Measurements from ENCODE around the gene FAM131A. TPM values are rescaled to one million over a fixed set of nuclear protein-coding genes. Genes with fewer than 3 reads are reported as not detected.
A peak's percentile ranks its signal among the peaks of the same experiment; 100 is the strongest.

The FAM131A gene
- total RNA-seq, 2 experiments from 2014 or later, result 3.7 to 3.8 TPM

DNA sequence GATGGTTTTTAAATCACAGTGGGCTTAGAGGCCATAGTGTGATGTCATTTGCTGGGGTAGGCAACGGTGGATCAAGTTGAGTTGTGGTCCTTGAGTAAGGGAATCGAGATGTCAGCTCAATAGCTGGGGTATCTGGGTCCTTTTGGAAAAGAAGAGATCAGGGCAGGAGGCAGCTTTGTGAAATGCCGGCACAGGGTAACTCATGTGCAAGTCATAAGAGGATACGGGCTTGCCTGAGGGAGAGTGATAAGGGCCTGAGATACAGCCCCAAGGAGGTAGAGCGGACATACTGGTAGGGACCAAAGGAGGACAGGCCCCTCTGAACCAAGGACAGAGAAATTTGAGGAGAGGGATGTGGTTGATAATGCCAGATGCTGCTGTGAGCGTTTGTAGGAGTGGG, 4.2 kb upstream of the FAM131A start:
- ChIA-PET CTCF (ENCODE audit: unreplicated experiment) (no interaction called here), POLR2A (no interaction called here)
- Histone ChIP-seq H3K4me2 (ENCODE audit: low read length) (no peak overlapping the region), H3K36me3 (ENCODE audit: insufficient read depth, low read length) (peaks cover 73% of the 10 kb centered on the region), H3K9me3 (ENCODE audit: low read length) (no peaks in the 10 kb centered on the region), H3K79me2 (ENCODE audit: insufficient read depth, low read depth, low read length) (no peaks in the 10 kb centered on the region), H3K27ac (ENCODE audit: low read depth, low read length, poor library complexity, severe bottlenecking) (no peak overlapping the region), H4K20me1 (ENCODE audit: insufficient read depth, low read length) (peaks cover 4% of the 10 kb centered on the region; the same call in 1 of the 2 replicates), H3K4me1 (ENCODE audit: insufficient read depth, low read length, poor library complexity, severe bottlenecking) (peaks cover 8% of the 10 kb centered on the region), H3K9me2 (ENCODE audit: insufficient read depth, low read length) (no peaks in the 10 kb centered on the region), H3K4me3 (ENCODE audit: low read depth, low read length, poor library complexity, severe bottlenecking) (no peak overlapping the region), H2AFZ (ENCODE audit: low read length) (no peak overlapping the region)
- TF ChIP-seq CTCF (conservative IDR thresholded peaks at IDR 0.05; ENCODE audit: low read length) (no peak), EZH2phosphoT487 (IDR thresholded peaks at IDR 0.05; ENCODE audit: borderline replicate concordance, low read depth, low read length) (no peak)
- intact Hi-C loops (cut with micrococcal nuclease; ENCODE audit: unreplicated experiment), result no loop called here
- TSS peak; percentile 23 for BruUV-seq (replicated peaks)
- no peak for DNase-seq (ENCODE audit: low spot score)

DNA sequence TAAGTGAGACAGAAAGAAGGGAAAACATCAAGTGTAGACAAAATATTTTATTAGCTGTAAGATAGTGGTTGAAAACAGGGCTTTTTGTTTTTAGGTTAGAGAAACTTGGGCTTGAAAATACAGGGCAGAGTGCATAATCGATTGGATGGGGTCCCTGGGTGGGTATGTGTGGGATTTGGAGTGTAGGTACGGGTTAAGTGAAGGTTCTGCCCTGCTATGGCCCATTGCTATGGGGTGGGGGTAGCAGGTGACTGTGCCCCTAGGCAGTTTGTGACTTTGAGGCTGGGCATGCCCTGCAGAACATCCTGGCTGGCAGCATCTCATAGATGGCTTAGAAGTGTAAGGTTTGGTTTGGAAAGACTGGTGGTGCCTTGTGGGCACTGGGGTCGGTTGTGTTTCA, 3.7 kb upstream of the FAM131A start:
- no peak for TF ChIP-seq CTCF (conservative IDR thresholded peaks at IDR 0.05; ENCODE audit: low read length)
- TF ChIP-seq EZH2phosphoT487 (IDR thresholded peaks at IDR 0.05; ENCODE audit: borderline replicate concordance, low read depth, low read length), result no peak
- Histone ChIP-seq H3K4me3 (ENCODE audit: low read depth, low read length, poor library complexity, severe bottlenecking) (no peak overlapping the region), H4K20me1 (ENCODE audit: insufficient read depth, low read length) (peaks cover 4% of the 10 kb centered on the region; the same call in 1 of the 2 replicates), H3K4me1 (ENCODE audit: insufficient read depth, low read length, poor library complexity, severe bottlenecking) (peaks cover 8% of the 10 kb centered on the region), H3K4me2 (ENCODE audit: low read length) (no peak overlapping the region), H3K9me3 (ENCODE audit: low read length) (no peaks in the 10 kb centered on the region), H3K9me2 (ENCODE audit: insufficient read depth, low read length) (no peaks in the 10 kb centered on the region), H3K36me3 (ENCODE audit: insufficient read depth, low read length) (peaks cover 67% of the 10 kb centered on the region), H2AFZ (ENCODE audit: low read length) (no peak overlapping the region), H3K27ac (ENCODE audit: low read depth, low read length, poor library complexity, severe bottlenecking) (no peak overlapping the region), H3K79me2 (ENCODE audit: insufficient read depth, low read depth, low read length) (no peaks in the 10 kb centered on the region)
- DNase-seq (ENCODE audit: low spot score), result no peak
- ChIA-PET CTCF (ENCODE audit: unreplicated experiment) (no interaction called here), POLR2A (no interaction called here)
- BruUV-seq (replicated peaks), result no TSS peak
- intact Hi-C loops (cut with micrococcal nuclease; ENCODE audit: unreplicated experiment), result no loop called here

DNA sequence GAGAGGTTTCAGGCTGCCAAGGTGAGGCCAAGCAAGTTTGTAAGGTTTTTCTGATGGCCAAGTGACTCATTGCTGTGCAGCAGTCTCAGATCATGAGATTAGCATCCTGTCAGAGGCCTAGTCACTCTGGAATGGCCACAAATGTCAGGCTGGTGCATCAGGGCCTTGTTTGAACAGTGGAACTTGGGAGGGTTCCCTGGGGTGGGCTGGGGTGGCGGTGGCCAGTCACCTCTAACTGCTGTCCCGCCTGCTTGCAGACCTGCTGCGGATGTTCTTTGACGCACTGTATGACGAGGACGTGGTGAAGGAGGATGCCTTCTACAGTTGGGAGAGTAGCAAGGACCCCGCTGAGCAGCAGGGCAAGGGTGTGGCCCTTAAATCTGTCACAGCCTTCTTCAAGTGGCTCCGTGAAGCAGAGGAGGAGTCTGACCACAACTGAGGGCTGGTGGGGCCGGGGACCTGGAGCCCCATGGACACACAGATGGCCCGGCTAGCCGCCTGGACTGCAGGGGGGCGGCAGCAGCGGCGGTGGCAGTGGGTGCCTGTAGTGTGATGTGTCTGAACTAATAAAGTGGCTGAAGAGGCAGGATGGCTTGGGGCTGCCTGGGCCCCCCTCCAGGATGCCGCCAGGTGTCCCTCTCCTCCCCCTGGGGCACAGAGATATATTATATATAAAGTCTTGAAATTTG, 2.8 kb upstream of the FAM131A start:
- DNase-seq (ENCODE audit: low spot score), result no peak
- Histone ChIP-seq H3K4me3 (ENCODE audit: low read depth, low read length, poor library complexity, severe bottlenecking) (no peak overlapping the region), H3K27ac (ENCODE audit: low read depth, low read length, poor library complexity, severe bottlenecking) (no peak overlapping the region), H3K4me1 (ENCODE audit: insufficient read depth, low read length, poor library complexity, severe bottlenecking) (peaks cover 8% of the 10 kb centered on the region), H4K20me1 (ENCODE audit: insufficient read depth, low read length) (peaks cover 4% of the 10 kb centered on the region; the same call in 1 of the 2 replicates), H3K4me2 (ENCODE audit: low read length) (no peak overlapping the region), H3K9me3 (ENCODE audit: low read length) (no peaks in the 10 kb centered on the region), H3K79me2 (ENCODE audit: insufficient read depth, low read depth, low read length) (no peaks in the 10 kb centered on the region), H3K36me3 (ENCODE audit: insufficient read depth, low read length) (peaks cover 58% of the 10 kb centered on the region), H3K9me2 (ENCODE audit: insufficient read depth, low read length) (no peaks in the 10 kb centered on the region), H2AFZ (ENCODE audit: low read length) (no peak overlapping the region)
- TSS peak; percentile 88 for BruUV-seq (replicated peaks)
- TF ChIP-seq EZH2phosphoT487 (IDR thresholded peaks at IDR 0.05; ENCODE audit: borderline replicate concordance, low read depth, low read length), result no peak
- peak; percentile 29; the same call in 1 of the 2 replicates for TF ChIP-seq CTCF (conservative IDR thresholded peaks at IDR 0.05; ENCODE audit: low read length)
- intact Hi-C loops (cut with micrococcal nuclease; ENCODE audit: unreplicated experiment), result no loop called here
- POLR2A ChIA-PET, result no interaction called here
- CTCF ChIA-PET (ENCODE audit: unreplicated experiment), result no interaction called here
